ENCODE results near the gene TAF4.
"Not testable (repeated sequence)": the region's sequence is repeated elsewhere in the genome, so short reads cannot be mapped to it uniquely, and the experiment has no call there.

Gene TAF4

GRCh38 chr20:61997891-61998290 is 67.8 kb downstream of the TAF4 start:
- DNase-seq, result no peak

- DNase-seq, result no peak
Observed at GRCh38 chr20:61997372-61997771, 68.3 kb downstream of the TAF4 start.

GRCh38 chr20:61994546-61994945 is 71.1 kb downstream of the TAF4 start:
- DNase-seq, result no peak

GRCh38 chr20:61993058-61993457 is 72.6 kb downstream of the TAF4 start:
- no peak for DNase-seq

GRCh38 chr20:61991476-61991875 is 74.2 kb downstream of the TAF4 start:
- DNase-seq, result no peak

- no peak for DNase-seq
Observed at GRCh38 chr20:61990484-61990883, 75.2 kb downstream of the TAF4 start.

- DNase-seq, result no peak
Observed at GRCh38 chr20:61989741-61990140, 75.9 kb downstream of the TAF4 start.

GRCh38 chr20:61988665-61989064 is 77.0 kb downstream of the TAF4 start:
- no peak for DNase-seq

- DNase-seq, result no peak
Observed at GRCh38 chr20:61986762-61987321, 78.8 kb downstream of the TAF4 start.

GRCh38 chr20:61985096-61985495 is 80.6 kb downstream of the TAF4 start:
- peak; percentile 12 for DNase-seq

GRCh38 chr20:61984431-61984830 is 81.2 kb downstream of the TAF4 start:
- not testable (repeated sequence) for DNase-seq

- DNase-seq, result no peak
Observed at GRCh38 chr20:61983965-61984364, 81.7 kb downstream of the TAF4 start.

GRCh38 chr20:61982951-61983315 is 82.7 kb downstream of the TAF4 start:
- DNase-seq, result no peak

- no peak for DNase-seq
Observed at GRCh38 chr20:61982191-61982950, 83.3 kb downstream of the TAF4 start.

- not testable (repeated sequence) for DNase-seq
Observed at GRCh38 chr20:61981691-61982090, 84.0 kb downstream of the TAF4 start.

- no peak for DNase-seq
Observed at GRCh38 chr20:61980647-61981583, 84.8 kb downstream of the TAF4 start.

GRCh38 chr20:61979701-61980635 is 85.7 kb downstream of the TAF4 start:
- no peak for DNase-seq

- no peak for DNase-seq
Observed at GRCh38 chr20:61979090-61979489, 86.6 kb downstream of the TAF4 start.

- DNase-seq, result no peak
Observed at GRCh38 chr20:61978491-61978890, 87.2 kb downstream of the TAF4 start.

- no peak for DNase-seq
Observed at GRCh38 chr20:61977419-61977786, 88.3 kb downstream of the TAF4 start.

- DNase-seq, result no peak
Observed at GRCh38 chr20:61976644-61977418, 88.8 kb downstream of the TAF4 start.

- no peak for DNase-seq
Observed at GRCh38 chr20:61976263-61976643, 89.4 kb downstream of the TAF4 start.

All from NCI-H2029 (cell line).